ENCODE data around the gene CDIP1. TPM values are rescaled to one million over a fixed set of nuclear protein-coding genes. Genes with fewer than 3 reads are reported as not detected.
A peak's percentile ranks its signal among the peaks of the same experiment; 100 is the strongest.

CDIP1 gene
- polyA plus RNA-seq, 3 donors, result 32.3 to 35.9 (median 32.6) TPM

DNA sequence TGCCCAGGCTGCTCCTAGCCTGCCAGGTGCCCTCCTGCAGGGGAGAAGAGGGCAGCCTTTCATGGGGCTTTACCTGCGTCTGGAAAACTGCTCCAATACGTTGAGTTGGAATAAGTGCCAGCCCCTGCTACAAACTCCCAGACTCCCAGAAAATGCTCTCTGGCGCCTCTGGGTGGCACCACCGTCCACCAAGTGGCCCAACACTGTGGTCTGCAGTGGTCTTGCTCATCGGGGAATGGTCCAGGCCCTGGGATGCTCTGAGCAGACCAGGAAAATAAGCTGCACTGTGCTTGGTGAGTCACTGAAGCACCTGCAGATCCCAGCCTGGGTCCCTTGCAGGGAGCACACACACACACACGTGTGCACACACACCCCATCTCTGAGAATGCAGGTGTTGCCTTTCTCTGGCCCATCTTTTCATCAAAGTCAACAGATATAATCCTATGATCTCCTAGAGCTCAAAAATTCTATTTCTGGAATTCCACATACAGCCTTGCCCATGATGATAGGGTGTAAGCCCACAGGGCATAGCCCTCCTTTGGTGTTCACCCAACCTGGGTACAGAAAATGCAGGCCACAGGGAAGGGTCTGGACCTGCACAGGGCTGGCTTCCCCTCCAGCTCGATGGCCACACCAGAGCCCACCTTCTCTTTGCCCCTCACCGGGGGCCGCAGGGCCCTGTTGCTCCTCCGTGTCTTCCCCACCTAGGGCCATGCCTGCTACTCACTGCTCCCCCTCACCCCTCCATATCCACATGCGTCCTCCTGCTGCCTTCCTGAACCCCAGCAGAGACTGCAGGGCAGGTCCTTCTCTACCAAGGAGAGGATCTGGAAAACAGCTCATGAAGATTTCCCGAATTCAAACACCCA, 20.5 kb downstream of the CDIP1 start:
- DNase-seq, result peak; percentile 45

DNA sequence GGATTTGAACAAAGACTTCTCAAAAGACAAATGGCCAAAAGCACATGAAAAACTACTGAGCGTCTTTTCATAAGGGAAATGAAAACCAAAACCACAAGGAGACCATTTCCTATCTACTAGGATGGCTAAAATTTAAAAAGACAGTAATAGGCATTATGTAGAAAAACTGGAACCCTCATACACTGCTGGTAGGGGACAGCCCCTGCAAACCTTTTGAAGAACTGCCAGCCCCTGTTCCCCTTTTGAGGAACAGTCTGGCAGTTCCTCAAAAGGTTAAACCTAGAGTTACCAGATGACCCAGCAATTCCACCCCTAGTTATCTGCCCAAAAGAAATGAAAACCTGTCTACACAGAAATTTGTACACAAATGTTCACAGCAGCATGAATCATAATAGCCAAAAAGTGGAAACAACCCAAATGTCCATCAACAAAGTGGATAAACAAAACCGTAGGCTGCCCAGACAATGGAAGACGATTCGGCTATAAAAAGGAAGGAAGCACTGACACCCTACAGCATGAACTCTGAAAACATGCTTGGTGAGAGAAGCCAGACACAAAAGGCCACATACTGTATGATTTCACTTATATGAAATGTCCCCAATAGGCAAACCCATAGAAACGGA, 22.9 kb downstream of the CDIP1 start:
- no peak for DNase-seq

DNA sequence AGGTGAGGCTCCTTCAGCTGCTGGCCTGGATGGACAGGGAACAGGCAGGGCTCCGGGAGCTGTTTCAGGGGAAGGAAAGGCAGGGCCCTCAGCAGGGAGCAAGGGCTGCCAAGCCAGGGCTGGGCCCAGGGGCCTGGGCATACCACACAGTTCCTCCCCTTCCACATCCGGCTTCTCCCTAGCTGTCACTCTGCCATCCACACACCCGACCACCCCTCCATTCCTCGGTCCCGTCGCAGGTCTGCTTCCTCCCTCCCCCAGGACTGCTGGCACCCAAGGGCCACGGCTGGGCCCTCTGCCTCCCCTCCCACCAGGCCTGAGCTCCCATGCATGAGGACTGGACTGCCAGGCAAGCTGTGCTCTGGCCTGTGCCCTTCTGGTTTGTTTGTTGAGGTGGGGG, 24.0 kb downstream of the CDIP1 start:
- DNase-seq, result no peak

DNA sequence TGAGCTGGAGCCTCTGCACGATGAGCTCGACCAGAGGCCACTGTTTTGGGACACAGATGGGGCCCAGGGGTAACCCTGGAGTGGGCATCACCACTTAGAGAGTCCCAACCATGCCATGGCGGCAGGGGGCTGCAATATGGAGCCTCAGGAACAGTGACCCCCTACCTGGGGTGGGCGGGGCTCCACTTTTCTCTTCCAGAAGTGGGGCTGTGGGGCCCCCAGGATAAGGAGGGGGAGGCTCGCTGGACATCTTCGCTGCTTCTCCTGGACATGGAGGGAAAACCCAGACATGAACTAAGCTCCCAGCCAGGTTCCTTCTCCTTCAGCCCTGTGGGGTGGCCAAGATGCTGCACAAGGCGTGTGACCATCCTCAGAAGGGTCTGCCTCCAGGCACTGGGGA, 24.7 kb downstream of the CDIP1 start:
- DNase-seq, result no peak

DNA sequence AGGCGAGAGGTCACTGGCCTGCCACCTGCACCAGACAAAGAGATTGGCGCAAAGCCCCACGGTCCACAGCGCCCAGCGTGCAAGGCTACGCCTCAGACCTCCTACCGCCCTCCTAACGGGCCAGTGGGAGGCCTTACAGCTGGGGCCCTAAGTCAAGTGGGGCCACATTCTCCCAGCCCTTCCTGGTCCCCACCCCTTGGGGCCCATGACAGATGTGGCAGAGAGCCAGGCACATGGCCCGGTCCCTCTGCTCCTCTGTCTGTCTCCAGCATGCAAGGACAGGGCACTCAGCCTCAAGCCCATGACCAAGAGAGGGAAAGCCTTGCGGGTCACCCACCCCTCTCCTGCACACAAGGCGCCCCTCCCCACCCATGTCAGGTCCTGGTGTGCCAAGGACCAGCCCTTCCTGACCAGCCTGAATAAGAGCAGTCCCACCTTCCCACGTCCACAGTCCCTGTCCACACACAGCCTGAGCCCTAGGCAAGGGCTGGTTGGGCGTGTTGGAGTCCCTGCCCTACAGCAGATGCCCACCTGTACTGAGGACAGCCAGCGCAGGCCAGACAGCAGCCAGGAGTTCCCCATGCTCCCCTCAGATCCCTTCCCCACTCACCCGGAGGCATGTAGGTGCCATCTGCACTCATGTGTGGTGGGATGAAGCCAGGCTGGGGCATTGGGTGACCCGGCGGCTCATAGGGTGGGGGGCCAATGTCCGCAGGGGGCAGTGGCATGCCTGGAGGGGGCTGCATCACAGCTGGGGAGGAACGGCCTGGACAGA, 25.3 kb downstream of the CDIP1 start:
- no peak for DNase-seq

DNA sequence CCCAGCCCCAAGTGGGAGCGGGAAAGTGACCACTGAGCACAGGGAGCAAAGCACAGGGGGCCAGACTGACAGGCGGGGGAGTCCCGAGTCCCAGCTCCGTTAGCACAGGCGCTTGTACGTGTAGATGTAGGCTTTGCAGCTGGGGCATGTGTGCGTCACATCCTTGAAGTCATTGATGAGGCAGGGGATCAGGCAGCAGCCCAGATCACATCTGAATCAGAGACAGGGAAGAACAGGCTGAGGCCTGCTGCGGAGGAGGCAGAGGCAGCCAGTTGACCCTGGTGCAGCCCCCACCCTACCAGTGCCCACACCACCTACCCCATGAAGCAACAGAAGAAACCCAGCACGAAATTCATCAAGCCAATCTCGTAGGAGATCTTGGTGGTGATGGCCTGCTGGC, 26.1 kb downstream of the CDIP1 start:
- no peak for DNase-seq

DNA sequence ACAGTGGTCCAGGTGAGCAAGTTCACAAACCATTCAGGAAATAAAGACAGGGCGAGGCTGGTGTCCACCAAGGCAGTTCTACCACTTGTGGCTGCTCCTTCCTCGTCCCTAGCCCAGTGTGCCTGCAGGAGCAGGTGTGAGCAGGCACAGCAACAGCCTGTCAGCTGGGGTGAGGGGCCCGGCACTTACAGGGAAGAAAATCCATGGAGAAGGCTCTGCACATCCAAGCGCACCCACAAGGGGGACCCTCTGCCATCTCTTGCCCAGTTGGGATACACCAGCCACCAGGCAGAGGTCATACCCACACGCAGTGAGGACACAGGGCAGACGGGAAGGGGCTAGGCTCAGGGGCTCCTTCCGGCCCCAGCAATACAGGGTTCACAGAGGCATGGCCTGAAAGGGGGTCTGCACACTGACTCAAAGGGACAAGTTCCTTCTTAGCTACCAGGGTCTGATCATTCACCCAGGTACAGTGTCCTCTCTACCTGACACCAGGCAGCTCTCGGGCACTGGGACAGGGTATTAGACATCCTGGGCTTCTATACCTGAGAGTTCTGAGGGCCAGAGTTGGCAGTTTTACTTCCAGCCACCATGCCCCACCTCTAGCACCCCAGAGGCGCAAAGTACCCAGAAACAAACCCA, 27.0 kb downstream of the CDIP1 start:
- DNase-seq, result peak; percentile 47

DNA sequence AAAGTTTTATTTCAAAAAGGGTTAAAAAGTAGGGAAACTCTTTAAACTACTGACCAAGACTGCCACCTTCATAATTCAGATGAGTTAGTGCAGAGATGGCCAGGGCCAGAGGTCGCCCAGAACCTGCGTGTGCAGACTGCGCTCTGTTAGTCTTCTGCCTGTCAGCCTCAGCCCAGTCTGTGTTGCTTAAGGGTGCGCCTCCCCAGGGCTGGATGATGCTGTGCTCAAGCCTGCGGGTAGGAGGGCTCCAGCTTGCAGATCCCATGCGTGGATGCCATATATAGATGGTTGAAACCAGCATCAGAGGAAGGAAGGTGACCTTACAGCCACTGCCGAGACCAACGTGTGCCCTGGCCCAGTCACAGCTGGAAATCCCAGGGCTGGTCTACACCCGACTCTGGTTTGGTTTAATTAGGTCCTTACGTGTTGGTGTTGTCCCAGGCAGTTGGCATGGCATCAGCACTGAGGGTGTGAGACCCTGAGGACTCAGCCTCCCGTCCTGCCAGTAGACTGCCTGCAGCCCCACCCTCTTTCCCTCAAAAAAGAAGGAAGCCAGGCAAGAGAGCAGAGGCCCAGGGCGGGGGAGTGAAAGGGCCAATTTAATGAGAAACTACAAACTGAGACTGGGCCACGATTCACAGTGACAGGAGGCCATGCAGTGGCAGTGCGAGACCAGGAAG, 27.7 kb downstream of the CDIP1 start:
- no peak for DNase-seq

DNA sequence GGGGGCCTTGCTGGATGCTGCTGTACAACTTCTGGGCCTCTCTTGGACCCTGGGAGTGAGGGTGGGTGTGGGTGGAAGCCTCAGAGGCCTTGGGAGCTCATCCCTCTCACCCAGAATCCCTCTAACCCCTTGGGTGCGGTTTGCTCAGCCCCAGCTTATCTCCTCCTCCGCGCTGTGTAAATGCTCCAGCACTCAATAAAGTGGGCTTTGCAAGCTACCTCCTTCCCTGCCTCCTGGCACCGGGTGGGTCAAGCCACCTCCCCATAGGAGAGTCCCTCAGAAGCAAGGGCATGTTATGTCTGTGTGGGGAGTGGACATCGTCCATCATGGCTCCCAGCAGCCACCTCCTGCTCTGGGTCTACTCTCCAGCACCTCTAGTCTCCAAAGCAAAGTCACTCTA, 28.4 kb downstream of the CDIP1 start:
- no peak for DNase-seq

DNA sequence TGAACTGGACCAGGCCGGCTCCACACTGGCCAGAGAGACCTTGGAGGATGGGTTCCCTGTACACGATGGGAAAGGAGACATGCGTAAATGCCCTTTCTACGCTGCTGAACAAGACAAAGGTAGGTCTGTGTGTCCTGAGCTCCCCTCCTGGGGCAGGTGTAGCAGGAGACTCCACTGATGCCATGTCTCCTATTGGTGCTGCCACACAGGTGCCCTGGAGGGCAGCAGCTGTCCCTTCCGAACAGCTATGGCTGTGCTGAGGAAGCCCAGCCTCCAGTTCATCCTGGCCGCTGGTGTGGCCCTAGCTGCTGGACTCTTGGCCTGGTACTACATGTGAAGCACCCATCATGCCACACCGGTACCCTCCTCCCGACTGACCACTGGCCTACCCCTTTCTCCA, 29.2 kb downstream of the CDIP1 start:
- DNase-seq, result no peak

DNA sequence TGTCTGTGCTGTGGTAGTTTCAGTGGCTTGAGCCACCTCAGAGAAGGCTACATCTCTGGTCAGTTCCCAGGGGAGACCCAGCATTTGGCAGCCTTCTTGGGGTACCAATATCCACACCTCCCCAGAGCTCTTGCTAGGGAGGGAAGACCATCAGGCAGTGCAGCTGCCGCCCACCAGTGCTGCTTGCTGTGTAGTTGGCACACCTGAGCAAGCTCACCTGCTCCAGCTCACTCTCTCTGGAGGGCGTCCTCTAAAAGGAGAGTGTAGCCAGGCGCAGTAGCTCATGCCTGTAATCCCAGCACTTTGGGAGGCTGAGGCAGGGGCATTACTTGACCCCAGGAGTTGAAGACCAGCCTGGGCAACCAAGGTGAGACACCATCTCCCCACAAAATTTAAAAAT, 29.8 kb downstream of the CDIP1 start:
- DNase-seq, result no peak

DNA sequence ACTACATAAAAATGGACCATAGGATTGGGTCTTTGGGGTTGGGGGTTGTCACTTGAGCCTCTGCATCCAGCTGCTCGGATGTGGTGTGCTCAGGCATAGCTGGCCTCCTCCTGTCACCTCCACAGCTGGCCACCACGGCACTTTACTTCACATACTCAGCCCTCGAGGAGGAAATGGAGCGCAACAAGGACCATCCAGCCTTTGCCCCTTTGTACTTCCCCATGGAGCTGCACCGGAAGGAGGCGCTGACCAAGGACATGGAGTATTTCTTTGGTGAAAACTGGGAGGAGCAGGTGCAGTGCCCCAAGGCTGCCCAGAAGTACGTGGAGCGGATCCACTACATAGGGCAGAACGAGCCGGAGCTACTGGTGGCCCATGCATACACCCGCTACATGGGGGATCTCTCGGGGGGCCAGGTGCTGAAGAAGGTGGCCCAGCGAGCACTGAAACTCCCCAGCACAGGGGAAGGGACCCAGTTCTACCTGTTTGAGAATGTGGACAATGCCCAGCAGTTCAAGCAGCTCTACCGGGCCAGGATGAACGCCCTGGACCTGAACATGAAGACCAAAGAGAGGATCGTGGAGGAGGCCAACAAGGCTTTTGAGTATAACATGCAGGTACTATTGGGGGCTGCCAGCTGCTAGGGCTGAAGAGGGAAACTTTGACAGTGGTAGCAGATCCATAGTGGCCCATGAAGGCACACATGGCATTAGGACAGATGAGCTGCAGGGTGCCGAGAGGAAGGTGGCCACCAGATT, 30.8 kb downstream of the CDIP1 start:
- DNase-seq, result no peak

DNA sequence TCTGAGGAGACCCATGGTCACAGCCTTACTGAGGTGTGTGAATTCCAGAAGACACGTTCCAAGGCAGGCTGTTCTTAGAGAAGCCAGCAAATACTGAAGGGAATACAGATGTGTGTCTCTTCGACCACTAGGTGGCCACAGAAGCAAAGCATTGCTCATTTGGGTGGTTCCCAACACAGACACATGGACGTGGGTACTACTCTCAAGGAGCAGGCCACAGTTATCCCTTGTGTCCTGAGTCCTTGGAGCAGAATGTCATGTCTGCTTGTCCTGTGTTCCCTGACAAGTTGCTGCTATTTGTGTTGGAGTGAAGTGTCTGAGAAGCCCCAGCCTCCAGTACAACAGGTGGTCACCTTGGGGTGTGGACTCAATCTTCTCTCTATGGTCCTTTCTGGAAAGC, 32.1 kb downstream of the CDIP1 start:
- peak; percentile 66 for DNase-seq

DNA sequence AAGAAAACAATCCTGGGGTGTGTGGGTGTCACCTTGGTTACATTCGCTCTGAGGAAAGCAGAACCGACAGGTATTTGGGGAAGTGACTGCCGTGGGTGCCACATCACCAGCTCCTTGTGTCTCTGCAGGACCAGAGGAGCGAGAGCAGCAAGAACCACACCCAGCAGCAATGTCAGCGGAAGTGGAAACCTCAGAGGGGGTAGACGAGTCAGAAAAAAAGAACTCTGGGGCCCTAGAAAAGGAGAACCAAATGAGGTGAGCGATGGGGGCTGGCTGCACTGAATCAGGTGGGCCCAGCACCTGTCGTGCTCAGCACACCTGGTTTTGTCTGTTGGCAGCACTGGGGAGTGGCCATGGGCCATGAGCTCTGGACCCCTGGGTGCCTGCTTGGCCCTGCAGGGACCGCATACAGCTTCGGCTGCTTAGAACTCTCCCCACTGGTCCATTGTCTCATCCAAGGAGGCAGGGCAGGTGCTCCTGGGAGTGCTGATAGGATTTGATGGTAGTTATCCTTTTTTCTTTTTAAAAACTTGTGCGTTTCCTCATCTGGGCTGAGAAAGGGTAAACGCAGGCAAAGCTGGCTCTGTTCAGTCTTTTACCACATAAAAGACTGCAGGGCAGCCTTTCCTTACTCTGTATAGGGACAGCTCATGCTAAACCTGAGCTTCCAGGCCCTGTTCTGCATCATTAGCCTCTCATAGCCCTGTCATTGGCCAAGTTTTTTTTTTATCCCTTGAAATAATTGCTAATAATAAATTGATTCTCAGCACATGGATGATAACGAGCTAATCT, 33.0 kb downstream of the CDIP1 start:
- DNase-seq, result no peak

DNA sequence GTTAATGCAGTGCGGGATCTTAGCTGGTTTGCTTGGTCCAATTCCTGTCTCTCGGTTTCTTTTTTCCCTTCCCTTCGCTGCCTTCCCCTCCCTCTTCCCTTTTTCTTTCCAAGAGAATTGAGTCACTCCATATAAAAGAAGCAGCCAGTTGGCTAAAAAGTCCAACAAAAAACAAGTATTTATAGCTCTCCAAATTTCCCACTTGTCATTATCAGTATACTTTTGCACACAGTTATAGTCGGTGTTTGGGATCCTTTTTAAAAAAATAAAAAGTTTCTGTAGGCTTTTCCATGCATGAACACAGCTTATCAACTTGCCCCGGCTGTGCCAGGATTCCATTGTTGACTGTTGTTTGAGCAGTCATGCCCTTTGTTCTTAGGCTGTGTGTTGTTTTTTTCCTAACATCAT, 37.5 kb downstream of the CDIP1 start:
- no peak for DNase-seq

DNA sequence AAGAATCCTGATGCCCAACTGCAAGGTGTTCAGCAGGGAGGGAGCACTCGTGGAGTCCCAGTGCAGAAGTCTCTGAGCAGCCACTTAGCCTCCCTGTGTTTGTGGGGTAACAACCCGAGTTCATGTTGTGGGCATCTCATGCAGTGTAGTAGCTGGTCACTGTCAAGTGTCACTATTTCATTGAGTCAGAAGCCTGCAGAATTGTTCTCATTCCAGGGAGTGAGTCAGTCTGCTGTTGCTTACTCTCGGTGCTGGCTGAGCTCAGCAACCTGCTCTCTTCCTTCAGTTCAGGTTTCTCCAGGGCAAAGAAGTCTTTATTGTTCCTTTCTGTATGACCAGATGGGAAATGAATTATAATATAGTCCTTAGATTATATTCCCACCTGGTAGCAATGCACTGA, 38.3 kb downstream of the CDIP1 start:
- DNase-seq, result no peak

DNA sequence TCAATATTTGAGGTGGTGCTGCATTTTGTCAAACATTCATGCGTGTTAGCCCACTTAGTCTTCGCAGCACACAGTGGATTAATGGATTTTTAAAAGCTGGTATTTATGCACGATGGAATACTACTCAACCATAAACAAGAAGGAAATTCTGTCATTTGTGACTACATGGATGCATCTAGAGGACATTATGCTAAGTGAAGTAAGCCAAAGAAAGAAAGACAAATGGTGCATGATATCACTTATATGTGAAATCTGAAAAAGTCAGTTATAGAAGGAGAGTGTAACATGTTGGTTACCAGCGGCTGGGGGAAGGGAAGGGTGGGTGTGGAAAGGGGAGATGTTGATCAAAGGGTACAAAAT, 39.4 kb downstream of the CDIP1 start:
- no peak for DNase-seq

DNA sequence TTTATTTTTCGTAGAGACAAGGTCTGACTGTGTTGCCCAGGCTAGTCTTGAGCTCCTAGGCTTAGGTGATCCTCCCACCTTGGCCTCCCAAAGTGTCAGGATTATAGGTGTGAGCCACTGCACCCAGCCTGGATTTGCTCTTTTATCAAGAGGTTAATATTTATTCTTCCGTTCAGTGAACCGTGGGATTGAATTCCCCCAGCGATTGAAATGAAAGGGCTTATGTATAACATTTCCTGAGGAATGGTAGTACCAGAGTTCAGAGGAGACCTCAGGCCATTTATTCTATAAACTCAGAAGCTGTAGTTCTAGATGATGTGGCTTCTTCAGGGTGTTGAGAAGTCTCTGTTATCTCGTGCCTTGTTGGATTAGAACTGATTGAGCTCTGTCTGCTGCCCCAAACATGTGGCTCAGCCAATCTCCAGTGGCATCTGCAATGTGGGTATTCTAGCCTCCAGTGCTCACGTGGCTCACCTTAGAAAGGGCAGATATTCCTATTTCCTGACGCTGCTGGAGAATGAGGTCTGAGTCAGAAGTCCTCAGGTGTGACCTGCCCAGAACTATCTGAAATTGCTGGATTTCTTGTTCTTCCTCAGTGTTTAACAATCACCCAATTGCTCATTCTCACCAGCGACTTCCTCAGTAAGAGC, 39.9 kb downstream of the CDIP1 start:
- no peak for DNase-seq

DNA sequence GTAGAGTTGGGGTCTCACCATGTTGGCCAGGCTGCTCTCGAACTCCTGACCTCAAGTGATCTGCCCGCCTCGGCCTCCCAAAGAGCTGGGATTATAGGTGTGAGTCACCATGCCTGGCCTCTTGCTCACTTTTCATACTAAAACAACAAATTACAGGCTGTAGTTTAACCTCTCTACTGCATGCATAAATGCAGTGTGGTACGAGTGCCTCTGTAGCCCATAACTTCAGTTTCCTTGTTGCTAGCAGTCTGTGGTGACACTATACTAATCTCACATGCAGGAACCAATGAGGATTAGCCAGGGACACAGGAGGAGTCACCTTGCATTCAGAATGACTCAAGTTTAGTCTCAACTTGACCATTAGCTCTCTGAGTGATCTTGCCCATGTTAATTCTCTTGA, 42.3 kb downstream of the CDIP1 start:
- DNase-seq, result no peak

DNA sequence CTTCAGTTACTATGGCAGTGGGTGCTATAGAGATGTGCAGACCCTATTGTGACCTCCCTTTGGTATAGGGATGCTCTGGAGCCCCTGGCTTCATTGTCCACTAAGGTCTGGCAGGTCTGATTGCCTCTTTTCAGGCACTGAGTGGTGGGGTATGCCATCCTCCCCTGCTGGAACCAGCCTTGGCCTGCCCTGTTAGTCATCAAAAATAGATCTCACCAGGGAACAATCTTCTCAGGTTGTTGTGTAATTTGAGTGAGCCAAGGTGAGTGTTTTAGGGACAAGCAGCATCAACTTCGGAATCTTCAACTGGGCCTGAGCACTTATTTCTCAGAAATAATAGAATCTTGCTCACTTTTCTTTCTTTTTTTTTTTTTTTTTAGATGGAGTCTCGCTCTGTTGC, 42.8 kb downstream of the CDIP1 start:
- no peak for DNase-seq

Data from renal pelvis (tissue), 4 donors.